ENCODE results near the gene FN3K. TPM values are rescaled to one million over a fixed set of nuclear protein-coding genes. Genes with fewer than 3 reads are reported as not detected.

The FN3K gene
- total and polyA plus RNA-seq, 2 of the 4 experiments (the other 2 are of a cell fraction) = 0.90 to 2.9 TPM

DNA sequence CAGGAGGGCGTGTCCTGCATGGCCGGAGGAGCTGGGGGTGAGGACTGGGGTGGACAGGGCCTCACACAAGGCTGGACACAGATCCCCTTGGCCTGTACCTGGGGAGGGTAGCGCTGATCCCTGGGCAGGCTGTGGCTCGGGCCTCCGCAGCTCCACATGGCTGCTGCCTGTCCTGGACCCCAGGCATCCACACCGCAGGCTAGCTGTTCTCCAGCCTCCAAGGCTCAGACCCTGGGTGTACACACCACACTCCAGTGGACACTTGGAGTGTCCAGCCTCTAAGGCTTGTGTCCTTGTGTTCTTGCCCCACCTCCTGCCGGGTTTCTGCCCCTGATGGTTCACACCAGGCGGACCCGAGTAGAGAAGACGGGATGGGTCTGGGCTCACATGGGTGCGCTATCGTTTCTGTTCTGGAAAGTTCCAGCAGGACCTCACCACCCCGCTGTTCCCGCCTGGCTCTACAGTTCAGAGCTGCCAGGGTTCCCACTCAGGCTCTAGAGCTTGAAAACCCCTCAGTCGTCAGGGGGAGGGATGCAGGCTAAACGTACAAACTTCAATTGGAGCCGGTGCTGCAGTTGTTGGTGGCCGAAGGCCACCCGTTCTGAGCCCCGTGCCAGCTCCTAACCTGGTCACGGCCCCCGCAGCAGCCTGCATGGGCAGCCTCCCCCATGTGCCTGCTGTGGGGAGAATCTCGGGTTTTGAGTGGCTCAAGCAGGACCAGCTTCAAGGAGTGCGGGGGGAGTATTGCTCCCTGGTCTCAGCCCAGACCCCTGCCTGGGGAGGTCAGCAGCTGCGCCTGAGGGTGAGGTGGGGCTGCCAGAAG is 25.5 kb upstream of the FN3K start:
- H2BK5ac ChIP-seq (ENCODE audit: low read depth, low read length, poor library complexity, severe bottlenecking) = no peak overlapping the region
- POLR2A ChIA-PET (ENCODE audit: unreplicated experiment) = no interaction called here
- no peaks in the 10 kb centered on the region for H3K79me1 ChIP-seq (ENCODE audit: low read depth in 1 of 2, low read length in 2 of 2)
- no peak overlapping the region for H4K5ac ChIP-seq (ENCODE audit: low read depth, low read length)
- H3K4ac ChIP-seq (ENCODE audit: low read depth, low read length) = no peak overlapping the region
- H2AK5ac ChIP-seq (ENCODE audit: low read depth, low read length) = no peak overlapping the region
- H3K9ac ChIP-seq (ENCODE audit: low read depth, low read length) = no peak overlapping the region
- TF ChIP-seq CHD1 (IDR thresholded peaks at IDR 0.05; ENCODE audit: low read depth, low read length) (no peak), MAZ (IDR thresholded peaks at IDR 0.05; ENCODE audit: borderline replicate concordance, low read depth, low read length) (no peak), FOS (IDR thresholded peaks at IDR 0.05; ENCODE audit: low read depth, low read length) (no peak), NFE2L2 (IDR thresholded peaks at IDR 0.05; ENCODE audit: low read depth, low read length) (no peak), MAFK (IDR thresholded peaks at IDR 0.05; ENCODE audit: low read depth, low read length) (no peak), RAD21 (IDR thresholded peaks at IDR 0.05; ENCODE audit: low read length) (no peak), RFX5 (IDR thresholded peaks at IDR 0.05; ENCODE audit: low read depth, low read length) (no peak), MXI1 (IDR thresholded peaks at IDR 0.05; ENCODE audit: borderline replicate concordance, low read depth, low read length) (no peak), POLR2A (IDR thresholded peaks at IDR 0.05; ENCODE audit: low read depth, low read length) (no peak), BHLHE40 (IDR thresholded peaks at IDR 0.05; ENCODE audit: low read depth, low read length) (no peak), SMC3 (IDR thresholded peaks at IDR 0.05; ENCODE audit: low read depth, low read length) (no peak), CEBPB (IDR thresholded peaks at IDR 0.05; ENCODE audit: low read depth, low read length) (no peak), USF2 (IDR thresholded peaks at IDR 0.05; ENCODE audit: low read depth, low read length) (no peak), RCOR1 (IDR thresholded peaks at IDR 0.05; ENCODE audit: insufficient replicate concordance, low read length) (no peak)
- TF ChIP-seq, protein P1, sequence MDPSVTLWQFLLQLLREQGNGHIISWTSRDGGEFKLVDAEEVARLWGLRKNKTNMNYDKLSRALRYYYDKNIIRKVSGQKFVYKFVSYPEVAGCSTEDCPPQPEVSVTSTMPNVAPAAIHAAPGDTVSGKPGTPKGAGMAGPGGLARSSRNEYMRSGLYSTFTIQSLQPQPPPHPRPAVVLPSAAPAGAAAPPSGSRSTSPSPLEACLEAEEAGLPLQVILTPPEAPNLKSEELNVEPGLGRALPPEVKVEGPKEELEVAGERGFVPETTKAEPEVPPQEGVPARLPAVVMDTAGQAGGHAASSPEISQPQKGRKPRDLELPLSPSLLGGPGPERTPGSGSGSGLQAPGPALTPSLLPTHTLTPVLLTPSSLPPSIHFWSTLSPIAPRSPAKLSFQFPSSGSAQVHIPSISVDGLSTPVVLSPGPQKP (IDR thresholded peaks at IDR 0.05; ENCODE audit: borderline replicate concordance, low read depth, low read length) = no peak
- H3K4me1 ChIP-seq (ENCODE audit: control insufficient read depth, insufficient read depth, low read length) = no peaks in the 10 kb centered on the region
- no peak overlapping the region for H3K18ac ChIP-seq (ENCODE audit: low read depth, low read length)
- H2BK15ac ChIP-seq (ENCODE audit: low read depth, low read length) = no peak overlapping the region
- no peak overlapping the region for H3K27ac ChIP-seq (ENCODE audit: insufficient read depth, low read length)
- H2BK20ac ChIP-seq (ENCODE audit: low read depth, low read length) = no peak overlapping the region
- H4K8ac ChIP-seq (ENCODE audit: low read depth in 2 of 2, low read length in 2 of 2) = no peak overlapping the region
- no TSS peak for BruUV-seq (replicated peaks)
- intact Hi-C loops (cut with micrococcal nuclease) = no loop called here
- no peak overlapping the region for H2BK120ac ChIP-seq (ENCODE audit: low read depth, low read length)
- CTCF ChIA-PET = no interaction called here
- in situ Hi-C loops (cut with MboI; ENCODE audit: low sequenced_read_pairs) = no loop called here
- H3K27me3 ChIP-seq (ENCODE audit: control insufficient read depth, insufficient read depth, low read length) = peaks cover 12% of the 10 kb centered on the region; the same call in 1 of the 2 replicates
- no peak for ATAC-seq (ENCODE audit: low read depth)
- no peak overlapping the region for H4K91ac ChIP-seq (ENCODE audit: insufficient read depth, low read depth, low read length)
- DNase-seq = no peak
- H3K9me1 ChIP-seq (ENCODE audit: insufficient read depth, low read length) = no peaks in the 10 kb centered on the region
- H3K4me2 ChIP-seq (ENCODE audit: low read depth, low read length) = no peak overlapping the region
- no peaks in the 10 kb centered on the region for H3K9me3 ChIP-seq (ENCODE audit: control insufficient read depth, insufficient read depth, low read length)
- dilution Hi-C loops (cut with HindIII; ENCODE audit: low sequenced_read_pairs, unreplicated experiment) = no loop called here
- no peak overlapping the region for H2AFZ ChIP-seq (replicated peaks; ENCODE audit: low read length, poor library complexity)
- H4K20me1 ChIP-seq (ENCODE audit: insufficient read depth, low read length) = no peaks in the 10 kb centered on the region
- 86% methylated on average over 5 of the region's 25 CpGs; no CpG with 5 or more reads in 1 of the 2 experiments for WGBS, 2 experiments (ENCODE audit: extremely low coverage in 2 of 2, insufficient read length in 1 of 2)
- no peak overlapping the region for H3K23ac ChIP-seq (ENCODE audit: low read depth, low read length)
- no peak overlapping the region for H3K14ac ChIP-seq (replicated peaks; ENCODE audit: low read depth, low read length)
- no peaks in the 10 kb centered on the region for H3K36me3 ChIP-seq (ENCODE audit: control insufficient read depth, insufficient read depth, low read length)
- H2AK9ac ChIP-seq (replicated peaks; ENCODE audit: low read depth, low read length, poor library complexity) = peak overlapping the region; percentile 70
- H3K56ac ChIP-seq (ENCODE audit: extremely low read depth, insufficient read depth, low read length) = no peak overlapping the region
- no peak overlapping the region for H3K4me3 ChIP-seq (ENCODE audit: insufficient read depth, low read depth, low read length)
